Activated T-cell treated with anti-CD3 and anti-CD28 coated beads, Interleukin-2, amount 50 U/mL, for 72 hours (primary cell): ENCODE measurements around the gene ELANE. TPM values are rescaled to one million over a fixed set of nuclear protein-coding genes. Genes with fewer than 3 reads are reported as not detected.
"Not testable (repeated sequence)": the region's sequence is repeated elsewhere in the genome, so short reads cannot be mapped to it uniquely, and the experiment has no call there.

Source experiments
- ATAC-seq, 2 donors: fragments of 150-1000 bp; cut with Tn5 transposase; replicated peaks in 1 of 2; 2 replicates each; pipeline ENCODE4 v1.10.0; 2021; ENCODE audit warnings: moderate library complexity in 2 of 2, mild to moderate bottlenecking in 1 of 2
- DNase-seq, 2 donors: peaks; one replicate each; pipeline ENCODE4 v3.0.0; 2021 to 2022; ENCODE audit warnings: mixed read lengths in 1 of 2
- H3K27ac Mint-ChIP-seq: one replicate; pipeline ENCODE4 v1.8.0; 2022; ENCODE audit warnings: mild to moderate bottlenecking, moderate library complexity, mixed read lengths
- H3K27me3 Mint-ChIP-seq: one replicate; pipeline ENCODE4 v1.8.0; 2022; ENCODE audit warnings: low read depth, mixed read lengths
- H3K36me3 Mint-ChIP-seq, 2 donors: one replicate each; pipeline ENCODE4 v1.8.0; 2022; ENCODE audit warnings: mixed read lengths in 2 of 2, mild to moderate bottlenecking in 1 of 2; ENCODE audit not compliant: insufficient read depth in 2 of 2
- H3K4me1 Mint-ChIP-seq: one replicate; pipeline ENCODE4 v1.8.0; 2022; ENCODE audit warnings: low read depth, mixed read lengths
- H3K4me3 Mint-ChIP-seq, 2 donors: one replicate each; pipeline ENCODE4 v1.8.0; 2022; ENCODE audit warnings: mild to moderate bottlenecking in 2 of 2, mixed read lengths in 2 of 2, moderate library complexity in 2 of 2
- H3K9me3 Mint-ChIP-seq, 2 donors: one replicate each; pipeline ENCODE4 v1.8.0; 2022; ENCODE audit warnings: mixed read lengths in 2 of 2
- total RNA-seq, 2 donors: library from RNA; stranded (reverse); gene quantifications; one replicate each; pipeline ENCODE4 v1.2.3, GENCODE V29; 2022

The ELANE gene
- total RNA-seq, 2 donors from 2014 or later, result not detected

GRCh38 chr19:887072-887471 is 35.0 kb downstream of the ELANE start:
- Mint-ChIP-seq H3K9me3 (no peaks in the 10 kb centered on the region), H3K27ac (peak overlapping the region; percentile 57), H3K4me3 (no peak overlapping the region), H3K4me1 (peaks cover 6% of the 10 kb centered on the region), H3K27me3 (no peaks in the 10 kb centered on the region), H3K36me3 (peaks cover 0 to 2% of the 10 kb centered on the region in 2 donors)
- ATAC-seq (no peak), DNase-seq (no peak)

GRCh38 chr19:887599-887998 is 35.5 kb downstream of the ELANE start:
- peak overlapping the region in 1 of 2 donors; percentile 58 for H3K4me3 Mint-ChIP-seq

GRCh38 chr19:888581-889385 is 36.7 kb downstream of the ELANE start:
- peaks cover 18% of the 10 kb centered on the region for H3K4me1 Mint-ChIP-seq
- H3K27ac Mint-ChIP-seq, result peak overlapping the region; percentile 54
- H3K9me3 Mint-ChIP-seq, result no peaks in the 10 kb centered on the region
- ATAC-seq (peak; percentile 6 to 52), DNase-seq (peak; percentile 31 to 69)
- H3K4me3 Mint-ChIP-seq, result peak overlapping the region; percentile 44 to 75
- H3K36me3 Mint-ChIP-seq, result peaks cover 2% of the 10 kb centered on the region in 2 donors
- H3K27me3 Mint-ChIP-seq, result no peaks in the 10 kb centered on the region

More at GRCh38 chr19:887599-887998, 35.5 kb downstream of the ELANE start:
- H3K27ac Mint-ChIP-seq, result peak overlapping the region; percentile 46
- H3K4me1 Mint-ChIP-seq, result peaks cover 9% of the 10 kb centered on the region
- DNase-seq, result no peak
- H3K36me3 Mint-ChIP-seq, result peaks cover 0 to 2% of the 10 kb centered on the region in 2 donors
- no peak for ATAC-seq
- no peaks in the 10 kb centered on the region for H3K9me3 Mint-ChIP-seq
- no peaks in the 10 kb centered on the region for H3K27me3 Mint-ChIP-seq

GRCh38 chr19:889662-890295 is 37.7 kb downstream of the ELANE start:
- H3K27ac Mint-ChIP-seq, result no peak overlapping the region
- H3K27me3 Mint-ChIP-seq, result no peaks in the 10 kb centered on the region
- DNase-seq, result no peak
- no peak for ATAC-seq
- H3K36me3 Mint-ChIP-seq, result peaks cover 2% of the 10 kb centered on the region in 2 donors
- H3K9me3 Mint-ChIP-seq, result no peaks in the 10 kb centered on the region
- H3K4me1 Mint-ChIP-seq, result peaks cover 21% of the 10 kb centered on the region
- H3K4me3 Mint-ChIP-seq, result peak overlapping the region in 1 of 2 donors; percentile 29

GRCh38 chr19:890831-891230 is 38.7 kb downstream of the ELANE start:
- H3K4me1 Mint-ChIP-seq, result peaks cover 21% of the 10 kb centered on the region
- peaks cover 2% of the 10 kb centered on the region in 2 donors for H3K36me3 Mint-ChIP-seq
- peak overlapping the region; percentile 74 to 79 for H3K4me3 Mint-ChIP-seq
- no peaks in the 10 kb centered on the region for H3K9me3 Mint-ChIP-seq
- H3K27ac Mint-ChIP-seq, result peak overlapping the region; percentile 68
- no peaks in the 10 kb centered on the region for H3K27me3 Mint-ChIP-seq
- DNase-seq (no peak), ATAC-seq (no peak)

- not testable (repeated sequence) for H3K9me3 Mint-ChIP-seq, DNase-seq
- H3K4me1 Mint-ChIP-seq, result peaks cover 21% of the 10 kb centered on the region
Measured at GRCh38 chr19:891421-892200, 39.5 kb downstream of the ELANE start.

GRCh38 chr19:892243-892893 is 40.3 kb downstream of the ELANE start:
- Mint-ChIP-seq H3K27ac (peak overlapping the region; percentile 95), H3K27me3 (no peaks in the 10 kb centered on the region), H3K4me3 (peak overlapping the region; percentile 90 to 92), H3K36me3 (peaks cover 2 to 4% of the 10 kb centered on the region in 2 donors), H3K4me1 (peaks cover 21% of the 10 kb centered on the region), H3K9me3 (no peaks in the 10 kb centered on the region)
- DNase-seq (no peak), ATAC-seq (peak in 1 of 2 donors; percentile 41)

More at GRCh38 chr19:891421-892200, 39.5 kb downstream of the ELANE start:
- Mint-ChIP-seq H3K27ac (peak overlapping the region; percentile 68), H3K4me3 (peak overlapping the region; percentile 90 to 92)
- not testable (repeated sequence) for ATAC-seq, H3K36me3 Mint-ChIP-seq, H3K27me3 Mint-ChIP-seq

GRCh38 chr19:892894-893689 is 41.0 kb downstream of the ELANE start, which contains the start of the genes MED16 and RNU6-9:
Gene MED16 (minus strand): TSS chr19:893187. CDS start chr19:891131, 2,056 bp downstream.
Gene RNU6-9 (plus strand): TSS chr19:893484.
- Mint-ChIP-seq H3K36me3 (peaks cover 2 to 4% of the 10 kb centered on the region in 2 donors), H3K27ac (peak within 1 kb of the TSS; percentile 100), H3K4me3 (peak within 1 kb of the TSS; percentile 90 to 98), H3K9me3 (no peaks in the 10 kb centered on the region), H3K4me1 (peaks cover 21% of the 10 kb centered on the region), H3K27me3 (no peaks in the 10 kb centered on the region)
- DNase-seq (peak; percentile 91 to 92), ATAC-seq (peak; percentile 86 to 94)

- no peak for DNase-seq
- Mint-ChIP-seq H3K4me1 (peaks cover 16% of the 10 kb centered on the region), H3K27me3 (no peaks in the 10 kb centered on the region), H3K9me3 (no peaks in the 10 kb centered on the region), H3K36me3 (peaks cover 2% of the 10 kb centered on the region in 2 donors), H3K4me3 (no peak overlapping the region), H3K27ac (no peak overlapping the region)
- ATAC-seq, result no peak
Measured at GRCh38 chr19:896434-896833, 44.3 kb downstream of the ELANE start.

GRCh38 chr19:896999-897398 is 44.9 kb downstream of the ELANE start:
- H3K4me1 Mint-ChIP-seq, result peaks cover 16% of the 10 kb centered on the region
- no peak overlapping the region for H3K27ac Mint-ChIP-seq
- H3K36me3 Mint-ChIP-seq, result peaks cover 2% of the 10 kb centered on the region in 2 donors
- H3K27me3 Mint-ChIP-seq, result no peaks in the 10 kb centered on the region
- no peak overlapping the region for H3K4me3 Mint-ChIP-seq
- H3K9me3 Mint-ChIP-seq, result no peaks in the 10 kb centered on the region
- DNase-seq, result no peak
- ATAC-seq, result no peak

- H3K4me3 Mint-ChIP-seq, result no peak overlapping the region
- H3K4me1 Mint-ChIP-seq, result peaks cover 11% of the 10 kb centered on the region
- peaks cover 2% of the 10 kb centered on the region in 2 donors for H3K36me3 Mint-ChIP-seq
- no peaks in the 10 kb centered on the region for H3K27me3 Mint-ChIP-seq
- H3K9me3 Mint-ChIP-seq, result no peaks in the 10 kb centered on the region
- DNase-seq (no peak), ATAC-seq (no peak)
- no peak overlapping the region for H3K27ac Mint-ChIP-seq
Measured at GRCh38 chr19:897442-898039, 45.4 kb downstream of the ELANE start.
